K562 (cell line): ENCODE results near the gene TSPOAP1. TPM values are rescaled to one million over a fixed set of nuclear protein-coding genes. Genes with fewer than 3 reads are reported as not detected.

ENCODE experiments used
- EHMT2 ChIP-seq: fragments of 450-650 bp; IDR thresholded peaks from 2 replicates; pipeline ENCODE4 v1.6.1; 2018; ENCODE audit warnings: antibody characterized with exemption
- FIP1L1 ChIP-seq: fragments of 200-400 bp; formaldehyde crosslinking; IDR thresholded peaks from 2 replicates; pipeline ENCODE4 v1.6.1; 2018; ENCODE audit warnings: mild to moderate bottlenecking, low read depth, low read length; ENCODE audit not compliant: poor library complexity, severe bottlenecking
- NR2C1 ChIP-seq, 2 experiments: fragments of 450-650 bp; IDR thresholded peaks; 2 replicates each; pipeline ENCODE4 v1.6.1; 2017; ENCODE audit warnings: mild to moderate bottlenecking in 2 of 2, antibody characterized with exemption in 1 of 2, inconsistent platforms in 1 of 2, missing compliant biosample characterization in 1 of 2, missing genetic modification characterization in 1 of 2
- RFX7 ChIP-seq: fragments of 250-450 bp; sonication (Bioruptor Pico); IDR thresholded peaks from 2 replicates; pipeline ENCODE4 v1.5.1; 2021; ENCODE audit warnings: mild to moderate bottlenecking
- SMARCB1 ChIP-seq: IDR thresholded peaks from 2 replicates; pipeline ENCODE4 v1.6.1; 2011; ENCODE audit warnings: improper control_type of control experiment, low read depth; ENCODE audit not compliant: insufficient read length
- TCFL5 ChIP-seq: fragments of 250-450 bp; sonication (Bioruptor Pico); conservative IDR thresholded peaks from 2 replicates; pipeline ENCODE4 v1.6.1; 2021; ENCODE audit warnings: mild to moderate bottlenecking, moderate library complexity, matching md5 sums
- THRAP3 ChIP-seq: fragments of 450-650 bp; IDR thresholded peaks from 2 replicates; pipeline ENCODE4 v1.6.1; 2016; ENCODE audit warnings: mild to moderate bottlenecking, inconsistent platforms, borderline replicate concordance
- ZBED1 ChIP-seq: IDR thresholded peaks from 2 replicates; pipeline ENCODE4 v1.6.1; 2014
- polyA plus RNA-seq, 8 experiments: library from polyadenylated mRNA; depleted of rRNA in 4 of 8; stranded (reverse) in 5 of 8; unstranded in 3 of 8; fragments of >200 nt; fragmentation: Nextera tagmentation in 2 of 8; fragmentation: Illumina TruSeq in 1 of 8; extraction: Ambion mirVana in 2 of 8; extraction: Trizol in 1 of 8; gene quantifications; 2 replicates each; pipeline versions ENCODE4 v1.2.1 to v1.2.3, GENCODE V29; 2011 to 2014; ENCODE audit warnings: inconsistent platforms in 1 of 8, missing spikeins in 1 of 8
- total RNA-seq, 7 experiments: library from RNA; depleted of rRNA in 6 of 7; stranded (reverse); fragments of >200 nt in 6 of 7; fragmentation: Illumina TruSeq in 2 of 7; extraction: Trizol in 2 of 7; gene quantifications; 2 replicates each; pipeline versions ENCODE4 v1.2.1 to v1.2.3, GENCODE V29; 2011 to 2021; ENCODE audit warnings: low replicate concordance in 1 of 7
- TF ChIP-seq, protein P1 (sequence below): sonication (generic); formaldehyde crosslinking; IDR thresholded peaks from 2 replicates; pipeline ENCODE4 v1.8.1; 2023; ENCODE audit warnings: missing genetic modification reagents, mild to moderate bottlenecking, borderline replicate concordance
- TF ChIP-seq, protein P2 (sequence below): IDR thresholded peaks from 3 replicates; pipeline ENCODE4 v1.6.1; 2011; ENCODE audit warnings: borderline replicate concordance, mild to moderate bottlenecking, moderate library complexity; ENCODE audit not compliant: insufficient read length; ENCODE audit errors: extremely low read depth
- TF ChIP-seq, protein P3 (sequence below): fragments of 250-450 bp; sonication (Bioruptor Pico); IDR thresholded peaks from 2 replicates; pipeline ENCODE4 v1.4.0; 2020

Gene TSPOAP1
- total and polyA plus RNA-seq, 9 of the 15 experiments (the other 6 are each of a cell fraction or from before 2014, with no cell fraction given), result 0.87 to 3.9 (median 1.8) TPM; not detected in 2

DNA sequence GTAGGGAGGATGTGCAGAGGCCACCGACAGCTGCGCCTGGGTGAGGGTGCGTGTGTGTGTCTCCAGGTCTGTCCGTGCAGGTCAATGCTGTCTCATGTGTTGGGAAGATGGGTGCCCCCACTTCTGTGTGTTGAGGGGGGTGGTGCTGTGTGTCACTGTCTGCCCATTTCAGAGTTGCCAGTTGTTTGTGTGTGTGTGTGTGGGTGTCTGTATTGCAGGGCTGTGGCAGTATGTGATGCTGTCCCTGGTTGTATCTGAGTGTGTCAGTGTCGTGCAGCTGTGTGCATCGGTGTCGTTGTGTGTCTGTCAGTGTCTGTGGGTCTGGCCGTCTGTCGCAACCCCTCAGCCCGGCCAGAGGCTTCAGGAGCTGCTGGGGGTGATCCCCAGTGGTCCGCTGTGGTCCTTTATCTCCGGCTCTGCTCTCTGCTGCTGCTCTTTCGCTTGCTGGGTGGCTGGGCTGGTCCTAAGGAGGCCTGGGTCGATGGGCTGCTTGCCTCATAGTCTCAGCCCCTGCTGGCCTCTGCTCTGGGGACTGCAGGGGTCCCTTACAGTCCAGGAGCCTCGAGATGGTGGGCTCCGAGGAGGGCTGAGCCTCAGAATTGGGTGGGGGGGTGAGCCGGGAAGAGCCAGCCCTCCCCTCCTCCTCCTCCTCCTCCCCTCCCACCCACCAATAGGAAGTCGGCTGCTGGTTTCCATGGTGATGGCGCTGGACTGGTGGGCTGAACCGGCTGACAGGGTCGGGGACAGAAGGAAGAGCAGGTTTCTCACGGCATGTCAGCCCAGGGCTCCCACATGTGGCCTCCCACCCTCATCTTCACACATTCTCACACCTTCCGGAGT is at the start of gene TSPOAP1 (continued):
- TF ChIP-seq, protein P1, sequence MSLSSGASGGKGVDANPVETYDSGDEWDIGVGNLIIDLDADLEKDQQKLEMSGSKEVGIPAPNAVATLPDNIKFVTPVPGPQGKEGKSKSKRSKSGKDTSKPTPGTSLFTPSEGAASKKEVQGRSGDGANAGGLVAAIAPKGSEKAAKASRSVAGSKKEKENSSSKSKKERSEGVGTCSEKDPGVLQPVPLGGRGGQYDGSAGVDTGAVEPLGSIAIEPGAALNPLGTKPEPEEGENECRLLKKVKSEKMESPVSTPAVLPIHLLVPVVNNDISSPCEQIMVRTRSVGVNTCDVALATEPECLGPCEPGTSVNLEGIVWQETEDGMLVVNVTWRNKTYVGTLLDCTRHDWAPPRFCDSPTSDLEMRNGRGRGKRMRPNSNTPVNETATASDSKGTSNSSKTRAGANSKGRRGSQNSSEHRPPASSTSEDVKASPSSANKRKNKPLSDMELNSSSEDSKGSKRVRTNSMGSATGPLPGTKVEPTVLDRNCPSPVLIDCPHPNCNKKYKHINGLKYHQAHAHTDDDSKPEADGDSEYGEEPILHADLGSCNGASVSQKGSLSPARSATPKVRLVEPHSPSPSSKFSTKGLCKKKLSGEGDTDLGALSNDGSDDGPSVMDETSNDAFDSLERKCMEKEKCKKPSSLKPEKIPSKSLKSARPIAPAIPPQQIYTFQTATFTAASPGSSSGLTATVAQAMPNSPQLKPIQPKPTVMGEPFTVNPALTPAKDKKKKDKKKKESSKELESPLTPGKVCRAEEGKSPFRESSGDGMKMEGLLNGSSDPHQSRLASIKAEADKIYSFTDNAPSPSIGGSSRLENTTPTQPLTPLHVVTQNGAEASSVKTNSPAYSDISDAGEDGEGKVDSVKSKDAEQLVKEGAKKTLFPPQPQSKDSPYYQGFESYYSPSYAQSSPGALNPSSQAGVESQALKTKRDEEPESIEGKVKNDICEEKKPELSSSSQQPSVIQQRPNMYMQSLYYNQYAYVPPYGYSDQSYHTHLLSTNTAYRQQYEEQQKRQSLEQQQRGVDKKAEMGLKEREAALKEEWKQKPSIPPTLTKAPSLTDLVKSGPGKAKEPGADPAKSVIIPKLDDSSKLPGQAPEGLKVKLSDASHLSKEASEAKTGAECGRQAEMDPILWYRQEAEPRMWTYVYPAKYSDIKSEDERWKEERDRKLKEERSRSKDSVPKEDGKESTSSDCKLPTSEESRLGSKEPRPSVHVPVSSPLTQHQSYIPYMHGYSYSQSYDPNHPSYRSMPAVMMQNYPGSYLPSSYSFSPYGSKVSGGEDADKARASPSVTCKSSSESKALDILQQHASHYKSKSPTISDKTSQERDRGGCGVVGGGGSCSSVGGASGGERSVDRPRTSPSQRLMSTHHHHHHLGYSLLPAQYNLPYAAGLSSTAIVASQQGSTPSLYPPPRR, result peak; percentile 39
- TF ChIP-seq EHMT2 (0 out of 2 replicates have a peak, but pooled peaks have one; percentile 38), ZBED1 (peak; percentile 80), RFX7 (no peak), SMARCB1 (no peak), NR2C1 (IDR thresholded peaks at IDR 0.05) (no peak), NR2C1 (tag; IDR thresholded peaks at IDR 0.05) (no peak), TCFL5 (CRISPR knock-in tag) (no peak), FIP1L1 (peak; percentile 99), THRAP3 (peak; percentile 98)
- TF ChIP-seq, protein P2, sequence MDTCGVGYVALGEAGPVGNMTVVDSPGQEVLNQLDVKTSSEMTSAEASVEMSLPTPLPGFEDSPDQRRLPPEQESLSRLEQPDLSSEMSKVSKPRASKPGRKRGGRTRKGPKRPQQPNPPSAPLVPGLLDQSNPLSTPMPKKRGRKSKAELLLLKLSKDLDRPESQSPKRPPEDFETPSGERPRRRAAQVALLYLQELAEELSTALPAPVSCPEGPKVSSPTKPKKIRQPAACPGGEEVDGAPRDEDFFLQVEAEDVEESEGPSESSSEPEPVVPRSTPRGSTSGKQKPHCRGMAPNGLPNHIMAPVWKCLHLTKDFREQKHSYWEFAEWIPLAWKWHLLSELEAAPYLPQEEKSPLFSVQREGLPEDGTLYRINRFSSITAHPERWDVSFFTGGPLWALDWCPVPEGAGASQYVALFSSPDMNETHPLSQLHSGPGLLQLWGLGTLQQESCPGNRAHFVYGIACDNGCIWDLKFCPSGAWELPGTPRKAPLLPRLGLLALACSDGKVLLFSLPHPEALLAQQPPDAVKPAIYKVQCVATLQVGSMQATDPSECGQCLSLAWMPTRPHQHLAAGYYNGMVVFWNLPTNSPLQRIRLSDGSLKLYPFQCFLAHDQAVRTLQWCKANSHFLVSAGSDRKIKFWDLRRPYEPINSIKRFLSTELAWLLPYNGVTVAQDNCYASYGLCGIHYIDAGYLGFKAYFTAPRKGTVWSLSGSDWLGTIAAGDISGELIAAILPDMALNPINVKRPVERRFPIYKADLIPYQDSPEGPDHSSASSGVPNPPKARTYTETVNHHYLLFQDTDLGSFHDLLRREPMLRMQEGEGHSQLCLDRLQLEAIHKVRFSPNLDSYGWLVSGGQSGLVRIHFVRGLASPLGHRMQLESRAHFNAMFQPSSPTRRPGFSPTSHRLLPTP, result no peak
- TF ChIP-seq, protein P3, sequence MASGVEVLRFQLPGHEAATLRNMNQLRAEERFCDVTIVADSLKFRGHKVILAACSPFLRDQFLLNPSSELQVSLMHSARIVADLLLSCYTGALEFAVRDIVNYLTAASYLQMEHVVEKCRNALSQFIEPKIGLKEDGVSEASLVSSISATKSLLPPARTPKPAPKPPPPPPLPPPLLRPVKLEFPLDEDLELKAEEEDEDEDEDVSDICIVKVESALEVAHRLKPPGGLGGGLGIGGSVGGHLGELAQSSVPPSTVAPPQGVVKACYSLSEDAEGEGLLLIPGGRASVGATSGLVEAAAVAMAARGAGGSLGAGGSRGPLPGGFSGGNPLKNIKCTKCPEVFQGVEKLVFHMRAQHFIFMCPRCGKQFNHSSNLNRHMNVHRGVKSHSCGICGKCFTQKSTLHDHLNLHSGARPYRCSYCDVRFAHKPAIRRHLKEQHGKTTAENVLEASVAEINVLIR (CRISPR knock-in tag), result no peak
